ENCODE measurements around the gene CARD6. TPM values are rescaled to one million over a fixed set of nuclear protein-coding genes. Genes with fewer than 3 reads are reported as not detected.

The CARD6 gene
- polyA plus RNA-seq, 2 of the 4 experiments (the other 2 are of a cell fraction) = 5.2 to 5.7 TPM

- DNase-seq (ENCODE audit: low read depth in 1 of 2, low spot score in 1 of 2) (no peak), FAIRE-seq (no peak), ATAC-seq (no peak)
- Histone ChIP-seq H3K27ac (peak overlapping the region in 1 of 2 experiments; percentile 8; a peak in 1 of 6 replicates), H3K4me2 (peak overlapping the region; percentile 84), H3K9me3 (no peaks in the 10 kb centered on the region), H3K4me3 (peak overlapping the region; percentile 98; the same call in 2 of the 3 replicates), H3K4me1 (peaks cover 39% of the 10 kb centered on the region)
- WGBS (ENCODE audit: missing lambda C conversion rate) = 74% methylated on average over 4 of the region's 4 CpGs
- CTCF ChIA-PET = interaction anchor here (1.3 to 1.8 kb wide), 3 partner anchors 17 to 57 kb away, joined by 3 to 4 read pairs (median 3); no protein-coding TSS in a partner anchor
- TF ChIP-seq FOSL2 (IDR thresholded peaks at IDR 0.05) = no peak
- TF ChIP-seq FOSL2 (CRISPR knock-in tag; IDR thresholded peaks at IDR 0.05) = peak; percentile 18; the same call in 1 of the 2 replicates
- TF ChIP-seq RFX5 (IDR thresholded peaks at IDR 0.05) = no peak
- TF ChIP-seq NFE2L2 (conservative IDR thresholded peaks at IDR 0.05; ENCODE audit: low read length) = no peak
- no peak for TF ChIP-seq RAD21 (conservative IDR thresholded peaks at IDR 0.05 in 1 of 2, IDR thresholded peaks at IDR 0.05 in 1 of 2)
- no peak for TF ChIP-seq GATA3 (IDR thresholded peaks at IDR 0.05; ENCODE audit: borderline replicate concordance)
- no peak for TF ChIP-seq HOXA7 (CRISPR knock-in tag; IDR thresholded peaks at IDR 0.05)
- TF ChIP-seq FOSB (CRISPR knock-in tag; IDR thresholded peaks at IDR 0.05) = no peak
- POLR2A ChIA-PET = interaction anchor here (1.5 kb wide), 1 partner anchor 34 kb away, joined by 10 read pairs; the partner anchor contains the start of gene PRKAA1
Observed at GRCh38 chr5:40832345-40832744, 8.8 kb upstream of the CARD6 start.

DNA sequence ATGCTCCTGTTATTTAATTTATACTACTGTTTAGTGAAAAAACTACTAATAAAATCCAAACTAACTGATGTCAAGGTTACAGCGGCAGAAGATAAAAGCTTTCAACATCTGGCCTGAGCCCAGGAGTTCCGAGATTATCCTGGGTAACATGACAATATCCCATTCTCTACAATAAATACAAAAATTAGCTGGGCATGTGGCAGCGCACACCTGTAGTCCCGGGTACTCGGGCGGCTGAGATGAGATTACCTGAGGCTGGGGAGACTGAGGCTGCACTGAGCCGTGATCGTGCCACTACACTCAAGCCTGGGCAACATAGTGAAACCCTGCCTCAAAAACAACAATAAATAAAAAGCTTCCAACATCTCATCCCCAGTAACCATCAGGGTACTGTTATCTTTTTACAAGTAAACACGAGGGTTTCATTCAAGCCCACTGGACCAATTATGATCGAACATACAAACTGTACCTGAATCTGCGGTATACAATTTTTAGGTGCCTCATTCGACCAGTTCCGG, 7.4 kb upstream of the CARD6 start:
- WGBS (ENCODE audit: missing lambda C conversion rate) = 3% methylated on average over 13 of the region's 13 CpGs

DNA sequence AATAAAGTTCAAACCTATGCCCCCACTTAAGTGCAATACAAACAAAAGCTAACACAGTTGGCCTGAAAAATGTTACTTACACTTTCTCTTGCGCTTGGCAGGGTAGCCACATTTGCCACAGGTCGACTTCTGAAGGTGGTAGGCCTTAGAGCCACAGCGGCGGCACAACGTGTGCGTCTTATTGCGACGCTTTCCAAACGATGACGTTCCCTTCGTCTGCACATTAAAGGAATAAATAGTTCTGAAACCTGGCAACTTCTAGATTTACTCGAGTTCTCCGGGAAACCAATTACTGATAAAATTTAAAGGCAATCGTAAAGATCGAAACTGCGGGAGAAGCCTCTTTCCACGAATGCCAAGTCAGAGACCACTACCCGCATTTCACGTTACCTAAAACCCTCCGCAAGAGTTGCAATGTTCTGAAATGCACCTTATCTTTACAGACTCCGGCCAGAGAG, 6.7 kb upstream of the CARD6 start:
- FAIRE-seq = no peak
- peak overlapping the region; percentile 98 for H3K4me3 ChIP-seq
- ChIA-PET POLR2A (interaction anchor here (0.6 to 1.0 kb wide), 4 partner anchors 8 to 24 kb away, joined by 3 to 6 read pairs (median 4); no protein-coding TSS in a partner anchor), CTCF (interaction anchor here (1.2 kb wide), 1 partner anchor 35 kb away, joined by 3 read pairs; no protein-coding TSS in a partner anchor)
- H3K4me1 ChIP-seq = peaks cover 39% of the 10 kb centered on the region
- ATAC-seq = no peak
- DNase-seq (ENCODE audit: low read depth in 1 of 2, low spot score in 1 of 2) = peak in 1 of 2 experiments; percentile 42
- no peaks in the 10 kb centered on the region for H3K9me3 ChIP-seq
- H3K4me2 ChIP-seq = peak overlapping the region; percentile 84
- H3K27ac ChIP-seq = peak overlapping the region; percentile 91 to 96
- 2% methylated on average over 21 of the region's 21 CpGs for WGBS (ENCODE audit: missing lambda C conversion rate)
- TF ChIP-seq RCOR1 (IDR thresholded peaks at IDR 0.05; ENCODE audit: low read depth, low read length) = no peak
- TF ChIP-seq JUNB (IDR thresholded peaks at IDR 0.05) = no peak
- TF ChIP-seq MAZ (IDR thresholded peaks at IDR 0.05; ENCODE audit: borderline replicate concordance, low read depth, low read length) = no peak
- TF ChIP-seq POLR2AphosphoS2 (conservative IDR thresholded peaks at IDR 0.05; ENCODE audit: low read length) = peak; percentile 66; the same call in 1 of the 2 replicates
- TF ChIP-seq, protein P1, sequence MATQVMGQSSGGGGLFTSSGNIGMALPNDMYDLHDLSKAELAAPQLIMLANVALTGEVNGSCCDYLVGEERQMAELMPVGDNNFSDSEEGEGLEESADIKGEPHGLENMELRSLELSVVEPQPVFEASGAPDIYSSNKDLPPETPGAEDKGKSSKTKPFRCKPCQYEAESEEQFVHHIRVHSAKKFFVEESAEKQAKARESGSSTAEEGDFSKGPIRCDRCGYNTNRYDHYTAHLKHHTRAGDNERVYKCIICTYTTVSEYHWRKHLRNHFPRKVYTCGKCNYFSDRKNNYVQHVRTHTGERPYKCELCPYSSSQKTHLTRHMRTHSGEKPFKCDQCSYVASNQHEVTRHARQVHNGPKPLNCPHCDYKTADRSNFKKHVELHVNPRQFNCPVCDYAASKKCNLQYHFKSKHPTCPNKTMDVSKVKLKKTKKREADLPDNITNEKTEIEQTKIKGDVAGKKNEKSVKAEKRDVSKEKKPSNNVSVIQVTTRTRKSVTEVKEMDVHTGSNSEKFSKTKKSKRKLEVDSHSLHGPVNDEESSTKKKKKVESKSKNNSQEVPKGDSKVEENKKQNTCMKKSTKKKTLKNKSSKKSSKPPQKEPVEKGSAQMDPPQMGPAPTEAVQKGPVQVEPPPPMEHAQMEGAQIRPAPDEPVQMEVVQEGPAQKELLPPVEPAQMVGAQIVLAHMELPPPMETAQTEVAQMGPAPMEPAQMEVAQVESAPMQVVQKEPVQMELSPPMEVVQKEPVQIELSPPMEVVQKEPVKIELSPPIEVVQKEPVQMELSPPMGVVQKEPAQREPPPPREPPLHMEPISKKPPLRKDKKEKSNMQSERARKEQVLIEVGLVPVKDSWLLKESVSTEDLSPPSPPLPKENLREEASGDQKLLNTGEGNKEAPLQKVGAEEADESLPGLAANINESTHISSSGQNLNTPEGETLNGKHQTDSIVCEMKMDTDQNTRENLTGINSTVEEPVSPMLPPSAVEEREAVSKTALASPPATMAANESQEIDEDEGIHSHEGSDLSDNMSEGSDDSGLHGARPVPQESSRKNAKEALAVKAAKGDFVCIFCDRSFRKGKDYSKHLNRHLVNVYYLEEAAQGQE (IDR thresholded peaks at IDR 0.05) = no peak
- peak; percentile 57; the same call in 1 of the 2 replicates for TF ChIP-seq PHF8 (IDR thresholded peaks at IDR 0.05; ENCODE audit: borderline replicate concordance, low read depth)
- no peak for TF ChIP-seq ATOH8 (CRISPR knock-in tag; IDR thresholded peaks at IDR 0.05; ENCODE audit: low read depth)
- TF ChIP-seq GATA3 (IDR thresholded peaks at IDR 0.05; ENCODE audit: borderline replicate concordance) = no peak
- no peak for TF ChIP-seq SMC3 (IDR thresholded peaks at IDR 0.05)
- TF ChIP-seq CHD4 (IDR thresholded peaks at IDR 0.05; ENCODE audit: borderline replicate concordance) = no peak
- no peak for TF ChIP-seq HOXB13 (CRISPR knock-in tag; IDR thresholded peaks at IDR 0.05; ENCODE audit: low read depth)
- TF ChIP-seq, protein P2, sequence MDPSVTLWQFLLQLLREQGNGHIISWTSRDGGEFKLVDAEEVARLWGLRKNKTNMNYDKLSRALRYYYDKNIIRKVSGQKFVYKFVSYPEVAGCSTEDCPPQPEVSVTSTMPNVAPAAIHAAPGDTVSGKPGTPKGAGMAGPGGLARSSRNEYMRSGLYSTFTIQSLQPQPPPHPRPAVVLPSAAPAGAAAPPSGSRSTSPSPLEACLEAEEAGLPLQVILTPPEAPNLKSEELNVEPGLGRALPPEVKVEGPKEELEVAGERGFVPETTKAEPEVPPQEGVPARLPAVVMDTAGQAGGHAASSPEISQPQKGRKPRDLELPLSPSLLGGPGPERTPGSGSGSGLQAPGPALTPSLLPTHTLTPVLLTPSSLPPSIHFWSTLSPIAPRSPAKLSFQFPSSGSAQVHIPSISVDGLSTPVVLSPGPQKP (IDR thresholded peaks at IDR 0.05; ENCODE audit: low read depth, low read length) = no peak
- no peak for TF ChIP-seq EP300 (IDR thresholded peaks at IDR 0.05)
- TF ChIP-seq KDM1A (IDR thresholded peaks at IDR 0.05; ENCODE audit: low read depth) = no peak
- TF ChIP-seq JUN (IDR thresholded peaks at IDR 0.05) = no peak
- TF ChIP-seq, protein P3, sequence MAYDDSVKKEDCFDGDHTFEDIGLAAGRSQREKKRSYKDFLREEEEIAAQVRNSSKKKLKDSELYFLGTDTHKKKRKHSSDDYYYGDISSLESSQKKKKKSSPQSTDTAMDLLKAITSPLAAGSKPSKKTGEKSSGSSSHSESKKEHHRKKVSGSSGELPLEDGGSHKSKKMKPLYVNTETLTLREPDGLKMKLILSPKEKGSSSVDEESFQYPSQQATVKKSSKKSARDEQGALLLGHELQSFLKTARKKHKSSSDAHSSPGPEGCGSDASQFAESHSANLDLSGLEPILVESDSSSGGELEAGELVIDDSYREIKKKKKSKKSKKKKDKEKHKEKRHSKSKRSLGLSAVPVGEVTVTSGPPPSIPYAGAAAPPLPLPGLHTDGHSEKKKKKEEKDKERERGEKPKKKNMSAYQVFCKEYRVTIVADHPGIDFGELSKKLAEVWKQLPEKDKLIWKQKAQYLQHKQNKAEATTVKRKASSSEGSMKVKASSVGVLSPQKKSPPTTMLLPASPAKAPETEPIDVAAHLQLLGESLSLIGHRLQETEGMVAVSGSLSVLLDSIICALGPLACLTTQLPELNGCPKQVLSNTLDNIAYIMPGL (CRISPR knock-in tag; IDR thresholded peaks at IDR 0.05; ENCODE audit: borderline replicate concordance) = no peak
- no peak for TF ChIP-seq MYC (IDR thresholded peaks at IDR 0.05; ENCODE audit: borderline replicate concordance, low read length)

More for the DNA sequence above, 7.4 kb upstream of the CARD6 start:
- ATAC-seq = no peak
- Histone ChIP-seq H3K4me2 (peak overlapping the region; percentile 84), H3K9me3 (no peaks in the 10 kb centered on the region), H3K4me3 (peak overlapping the region; percentile 98), H3K4me1 (peaks cover 39% of the 10 kb centered on the region), H3K27ac (peak overlapping the region; percentile 91 to 96)
- no peak for FAIRE-seq
- no peak for DNase-seq (ENCODE audit: low read depth in 1 of 2, low spot score in 1 of 2)
- ChIA-PET CTCF (interaction anchor here (0.9 to 1.2 kb wide), 3 partner anchors 11 to 71 kb away, joined by 3 read pairs; no protein-coding TSS in a partner anchor), POLR2A (no interaction called here)
- TF ChIP-seq RNF2 (IDR thresholded peaks at IDR 0.05; ENCODE audit: borderline replicate concordance, low read depth) (no peak), EHMT2 (IDR thresholded peaks at IDR 0.05; ENCODE audit: low read depth) (no peak), CEBPB (IDR thresholded peaks at IDR 0.05) (no peak), ESRRA (IDR thresholded peaks at IDR 0.05; ENCODE audit: borderline replicate concordance, low read length) (no peak)

Data from A549 (cell line).